K562 (cell line): Measurements from ENCODE around the gene FGF22. TPM values are rescaled to one million over a fixed set of nuclear protein-coding genes. Genes with fewer than 3 reads are reported as not detected.

ENCODE experiments used
- DACH1 ChIP-seq: fragments of 450-650 bp; IDR thresholded peaks from 2 replicates; pipeline ENCODE4 v1.6.1; 2018; ENCODE audit not compliant: partially characterized antibody
- DIDO1 ChIP-seq: fragments of 450-650 bp; IDR thresholded peaks from 2 replicates; pipeline ENCODE4 v1.6.1; 2016; ENCODE audit warnings: low read depth, missing biosample characterization, missing genetic modification characterization
- DPF2 ChIP-seq: fragments of 450-650 bp; IDR thresholded peaks from 2 replicates; pipeline ENCODE4 v1.6.1; 2016
- ESRRA ChIP-seq: fragments of 450-650 bp; IDR thresholded peaks from 2 replicates; pipeline ENCODE4 v1.6.1; 2014; ENCODE audit warnings: low read depth, mild to moderate bottlenecking, moderate library complexity, borderline replicate concordance
- ETV6 ChIP-seq, 3 experiments: fragments of 150-350 bp in 1 of 3; sonication (generic) in 1 of 3; formaldehyde crosslinking in 1 of 3; IDR thresholded peaks; 2 replicates each; pipeline versions ENCODE4 v1.6.1 to v1.8.0; 2014 to 2022; ENCODE audit warnings: borderline replicate concordance in 2 of 3, low read depth in 2 of 3, antibody characterized with exemption in 1 of 3, low read length in 1 of 3, mild to moderate bottlenecking in 1 of 3, missing genetic modification reagents in 1 of 3
- EWSR1 ChIP-seq: fragments of 450-650 bp; IDR thresholded peaks from 2 replicates; pipeline ENCODE4 v1.6.1; 2018; ENCODE audit warnings: borderline replicate concordance, mild to moderate bottlenecking, low read depth, moderate library complexity; ENCODE audit not compliant: partially characterized antibody
- FOSL1 ChIP-seq: fragments of 200-800 bp; sonication (Bioruptor generic); conservative IDR thresholded peaks from 2 replicates; pipeline ENCODE4 v1.6.1; 2016; ENCODE audit warnings: missing genetic modification characterization, missing compliant biosample characterization
- ILF3 ChIP-seq: fragments of 450-650 bp; IDR thresholded peaks from 2 replicates; pipeline ENCODE4 v1.6.1; 2018; ENCODE audit warnings: antibody characterized with exemption, mild to moderate bottlenecking, moderate library complexity, borderline replicate concordance
- JUNB ChIP-seq: fragments of 450-650 bp; formaldehyde crosslinking; conservative IDR thresholded peaks from 2 replicates; pipeline ENCODE4 v1.4.0; 2020; ENCODE audit warnings: mild to moderate bottlenecking
- KDM1A ChIP-seq, 2 experiments: fragments of 450-650 bp; IDR thresholded peaks; 2 replicates each; pipeline ENCODE4 v1.6.1; 2016; ENCODE audit warnings: mild to moderate bottlenecking in 2 of 2
- MTF1 ChIP-seq: fragments of 250-450 bp; sonication (Bioruptor Pico); IDR thresholded peaks from 2 replicates; pipeline ENCODE4 v1.9.0; 2021; ENCODE audit warnings: moderate library complexity, mild to moderate bottlenecking, inconsistent platforms, borderline replicate concordance
- PHF21A ChIP-seq: fragments of 450-650 bp; IDR thresholded peaks from 2 replicates; pipeline ENCODE4 v1.6.1; 2017; ENCODE audit warnings: low read depth, borderline replicate concordance
- POLR2H ChIP-seq: IDR thresholded peaks from 2 replicates; pipeline ENCODE4 v1.6.1; 2016; ENCODE audit warnings: missing genetic modification characterization, low read depth, mild to moderate bottlenecking, control low read depth, missing compliant biosample characterization, moderate library complexity
- POLR3G ChIP-seq: IDR thresholded peaks from 2 replicates; pipeline ENCODE4 v1.6.1; 2011; ENCODE audit not compliant: insufficient read length, insufficient replicate concordance; ENCODE audit errors: extremely low read depth
- SAFB ChIP-seq: fragments of 200-400 bp; formaldehyde crosslinking; IDR thresholded peaks from 2 replicates; pipeline ENCODE4 v1.6.1; 2017; ENCODE audit warnings: low read depth, low read length, borderline replicate concordance
- SNRNP70 ChIP-seq: fragments of 200-400 bp; formaldehyde crosslinking; optimal IDR thresholded peaks from 2 replicates; pipeline ENCODE3; 2017; ENCODE audit warnings: low read depth, low read length
- TCF3 ChIP-seq: sonication (generic); formaldehyde crosslinking; IDR thresholded peaks from 2 replicates; pipeline ENCODE4 v1.4.0; 2020; ENCODE audit warnings: mild to moderate bottlenecking, missing genetic modification reagents
- TEAD2 ChIP-seq: fragments of 450-650 bp; IDR thresholded peaks from 2 replicates; pipeline ENCODE4 v1.6.1; 2016; ENCODE audit warnings: missing genetic modification characterization, control low read depth, missing compliant biosample characterization
- TGIF2 ChIP-seq: sonication (generic); formaldehyde crosslinking; IDR thresholded peaks from 2 replicates; pipeline ENCODE4 v1.8.1; 2022; ENCODE audit warnings: mild to moderate bottlenecking, missing genetic modification reagents, moderate library complexity
- ZFP30 ChIP-seq: fragments of 250-450 bp; sonication (Bioruptor Pico); IDR thresholded peaks from 2 replicates; pipeline ENCODE4 v1.8.0; 2022; ENCODE audit warnings: moderate library complexity, mild to moderate bottlenecking, inconsistent platforms, borderline replicate concordance
- ZHX1 ChIP-seq: fragments of 150-350 bp; conservative IDR thresholded peaks from 2 replicates; pipeline ENCODE4 v1.6.1; 2014; ENCODE audit warnings: low read length
- ZKSCAN8 ChIP-seq: fragments of 200-800 bp; sonication (Bioruptor generic); IDR thresholded peaks from 2 replicates; pipeline ENCODE4 v1.6.1; 2016; ENCODE audit warnings: missing genetic modification characterization, missing compliant biosample characterization
- ZNF785 ChIP-seq: fragments of 250-450 bp; sonication (Bioruptor Pico); IDR thresholded peaks from 2 replicates; pipeline ENCODE4 v1.4.0; 2020; ENCODE audit warnings: mild to moderate bottlenecking
- polyA plus RNA-seq, 8 experiments: library from polyadenylated mRNA; depleted of rRNA in 4 of 8; stranded (reverse) in 5 of 8; unstranded in 3 of 8; fragments of >200 nt; fragmentation: Nextera tagmentation in 2 of 8; fragmentation: Illumina TruSeq in 1 of 8; extraction: Ambion mirVana in 2 of 8; extraction: Trizol in 1 of 8; gene quantifications; 2 replicates each; pipeline versions ENCODE4 v1.2.1 to v1.2.3, GENCODE V29; 2011 to 2014; ENCODE audit warnings: inconsistent platforms in 1 of 8, missing spikeins in 1 of 8
- total RNA-seq, 7 experiments: library from RNA; depleted of rRNA in 6 of 7; stranded (reverse); fragments of >200 nt in 6 of 7; fragmentation: Illumina TruSeq in 2 of 7; extraction: Trizol in 2 of 7; gene quantifications; 2 replicates each; pipeline versions ENCODE4 v1.2.1 to v1.2.3, GENCODE V29; 2011 to 2021; ENCODE audit warnings: low replicate concordance in 1 of 7
- TF ChIP-seq, protein P1 (sequence below): fragments of 250-450 bp; sonication (Bioruptor Pico); IDR thresholded peaks from 2 replicates; pipeline ENCODE4 v1.8.0; 2021; ENCODE audit warnings: borderline replicate concordance, mild to moderate bottlenecking, moderate library complexity; ENCODE audit not compliant: poor library complexity, severe bottlenecking
- TF ChIP-seq, protein P2 (sequence below): fragments of 450-650 bp; formaldehyde crosslinking; IDR thresholded peaks from 2 replicates; pipeline ENCODE4 v1.4.0; 2022; ENCODE audit warnings: mild to moderate bottlenecking, moderate library complexity

Gene FGF22
- total and polyA plus RNA-seq, 9 of the 15 experiments (the other 6 are each of a cell fraction or from before 2014, with no cell fraction given) = 0.14 to 2.2 (median 0.86) TPM; not detected in 4

GRCh38 chr19:610801-611480 is 28.7 kb upstream of the FGF22 start (continued):
- TF ChIP-seq, protein P1, sequence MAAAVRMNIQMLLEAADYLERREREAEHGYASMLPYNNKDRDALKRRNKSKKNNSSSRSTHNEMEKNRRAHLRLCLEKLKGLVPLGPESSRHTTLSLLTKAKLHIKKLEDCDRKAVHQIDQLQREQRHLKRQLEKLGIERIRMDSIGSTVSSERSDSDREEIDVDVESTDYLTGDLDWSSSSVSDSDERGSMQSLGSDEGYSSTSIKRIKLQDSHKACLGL (CRISPR knock-in tag) = no peak
- TF ChIP-seq TCF3 = peak; percentile 40; the same call in 1 of the 2 replicates
- no peak for TF ChIP-seq MTF1 (CRISPR knock-in tag)
- no peak for TF ChIP-seq TEAD2 (tag)
- TF ChIP-seq POLR3G = no peak
- peak; percentile 63; the same call in 1 of the 2 replicates for TF ChIP-seq PHF21A
- TF ChIP-seq ETV6 (IDR thresholded peaks at IDR 0.05; ENCODE audit: borderline replicate concordance in 1 of 2, low read depth in 2 of 2, low read length in 1 of 2) = no peak
- TF ChIP-seq ETV6 (CRISPR knock-in tag; IDR thresholded peaks at IDR 0.05; ENCODE audit: borderline replicate concordance) = no peak
- TF ChIP-seq ILF3 = no peak
- no peak for TF ChIP-seq FOSL1
- no peak for TF ChIP-seq ESRRA
- no peak for TF ChIP-seq ZNF785 (CRISPR knock-in tag)
- no peak for TF ChIP-seq SAFB
- TF ChIP-seq POLR2H (tag) = no peak
- TF ChIP-seq ZFP30 (CRISPR knock-in tag) = no peak
- no peak for TF ChIP-seq SNRNP70
- TF ChIP-seq ZHX1 = no peak
- TF ChIP-seq, protein P2, sequence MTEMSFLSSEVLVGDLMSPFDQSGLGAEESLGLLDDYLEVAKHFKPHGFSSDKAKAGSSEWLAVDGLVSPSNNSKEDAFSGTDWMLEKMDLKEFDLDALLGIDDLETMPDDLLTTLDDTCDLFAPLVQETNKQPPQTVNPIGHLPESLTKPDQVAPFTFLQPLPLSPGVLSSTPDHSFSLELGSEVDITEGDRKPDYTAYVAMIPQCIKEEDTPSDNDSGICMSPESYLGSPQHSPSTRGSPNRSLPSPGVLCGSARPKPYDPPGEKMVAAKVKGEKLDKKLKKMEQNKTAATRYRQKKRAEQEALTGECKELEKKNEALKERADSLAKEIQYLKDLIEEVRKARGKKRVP (CRISPR knock-in tag) = no peak
- no peak for TF ChIP-seq EWSR1
- TF ChIP-seq DACH1 = no peak
- TF ChIP-seq ZKSCAN8 (CRISPR knock-in tag) = peak; percentile 96
- TF ChIP-seq DIDO1 (tag) = no peak
- peak; percentile 66 for TF ChIP-seq DPF2
- TF ChIP-seq TGIF2 (CRISPR knock-in tag) = no peak
- no peak for TF ChIP-seq JUNB (CRISPR knock-in tag)
- TF ChIP-seq KDM1A (IDR thresholded peaks at IDR 0.05) = peak in 1 of 2 experiments; percentile 15; a peak in 2 of 4 replicates
